HepG2 (cell line): ENCODE data around the gene PGAP3. TPM values are rescaled to one million over a fixed set of nuclear protein-coding genes. Genes with fewer than 3 reads are reported as not detected.
"Not testable (repeated sequence)": the region's sequence is repeated elsewhere in the genome, so short reads cannot be mapped to it uniquely, and the experiment has no call there.

Source experiments
- ATAC-seq: fragments of 200-7000 bp; cut with Tn5 transposase; 3 replicates; pipeline ENCODE4 v1.9.1; 2020; ENCODE audit warnings: mild to moderate bottlenecking, moderate library complexity
- BruUV-seq: library from RNA; stranded (reverse); fragments of 400-500 nt; replicated peaks from 2 replicates; lab custom pipeline; 2021; lab: Mats Ljungman, UMichigan
- CTCF ChIA-PET: fragments of 300-600 bp; formaldehyde crosslinking; extraction: SDS; loops from one replicate; lab custom pipeline; 2021; ENCODE audit warnings: low total read pairs, inconsistent platforms, low intra/inter-chr PET ratio; lab: Yijun Ruan, JAX
- POLR2A ChIA-PET: fragments of 350-600 bp; sonication (Branson Sonifier 250); formaldehyde crosslinking; loops from one replicate; lab custom pipeline; 2020; ENCODE audit warnings: antibody characterized with exemption, inconsistent platforms; lab: Yijun Ruan, JAX
- DNase-seq: peaks from one replicate; pipeline ENCODE4 v3.0.0-alpha.2; 2015; ENCODE audit warnings: low spot score
- FAIRE-seq: peaks from 3 replicates; lab custom pipeline; 2011; peaks lifted over from hg19 to GRCh38; lab: Jason Lieb, UNC
- H2AFZ ChIP-seq: one replicate; pipeline ENCODE4 v1.6.1; 2011; ENCODE audit warnings: low read length, inconsistent platforms
- H3K27ac ChIP-seq: fragments of 300-600 bp; 3 replicates; pipeline ENCODE4 v1.8.0; 2011; ENCODE audit warnings: mixed run types, mild to moderate bottlenecking, mixed read lengths, low read length, inconsistent platforms; ENCODE audit not compliant: insufficient read depth; ENCODE audit errors: extremely low read length
- H3K27me3 ChIP-seq, 2 experiments: fragments of 200-600 bp in 1 of 2; 2 replicates in 1 of 2; 3 replicates in 1 of 2; pipeline versions ENCODE4 v1.6.0 to v1.8.0; 2011; ENCODE audit warnings: low read length in 2 of 2, mild to moderate bottlenecking in 2 of 2, moderate library complexity in 2 of 2, inconsistent platforms in 1 of 2; ENCODE audit not compliant: insufficient read depth in 2 of 2, control insufficient read depth in 1 of 2
- H3K36me3 ChIP-seq, 2 experiments: fragments of 200-600 bp in 1 of 2; replicated peaks in 1 of 2; 2 replicates in 1 of 2; 3 replicates in 1 of 2; pipeline versions ENCODE4 v1.5.1 to v1.8.0; 2011; ENCODE audit warnings: low read length in 2 of 2, inconsistent platforms in 1 of 2; ENCODE audit not compliant: insufficient read depth in 2 of 2, control insufficient read depth in 1 of 2
- H3K4me1 ChIP-seq: 2 replicates; pipeline ENCODE4 v1.5.1; 2012; ENCODE audit warnings: low read length, inconsistent platforms; ENCODE audit not compliant: insufficient read depth
- H3K4me2 ChIP-seq: 2 replicates; pipeline ENCODE4 v1.6.0; 2011; ENCODE audit warnings: low read depth, low read length, inconsistent platforms
- H3K4me3 ChIP-seq, 3 experiments: fragments of 200-600 bp in 1 of 3; sonication (generic), shearing (Covaris generic) in 1 of 3; replicated peaks in 1 of 3; 2 replicates each; pipeline ENCODE4 v1.5.1; 2011 to 2016; ENCODE audit warnings: low read length in 3 of 3, inconsistent platforms in 2 of 3, low read depth in 2 of 3, mild to moderate bottlenecking in 2 of 3, control low read depth in 1 of 3, mixed read lengths in 1 of 3; ENCODE audit not compliant: insufficient read depth in 1 of 3
- H3K79me2 ChIP-seq: one replicate; pipeline ENCODE4 v1.6.1; 2011; ENCODE audit warnings: low read length, inconsistent platforms; ENCODE audit not compliant: insufficient read depth
- H3K9ac ChIP-seq: 2 replicates; pipeline ENCODE4 v1.6.0; 2011; ENCODE audit warnings: mild to moderate bottlenecking, low read depth, low read length, inconsistent platforms; ENCODE audit not compliant: insufficient read depth
- H3K9me3 ChIP-seq: 2 replicates; pipeline ENCODE4 v1.5.1; 2012; ENCODE audit warnings: mild to moderate bottlenecking, low read length
- H4K20me1 ChIP-seq: 2 replicates; pipeline ENCODE4 v1.6.0; 2011; ENCODE audit warnings: inconsistent platforms, mild to moderate bottlenecking, low read length, moderate library complexity; ENCODE audit not compliant: insufficient read depth
- FOSL2 ChIP-seq: sonication (generic); formaldehyde crosslinking; IDR thresholded peaks from 2 replicates; pipeline ENCODE4 v1.4.0; 2020; ENCODE audit warnings: missing genetic modification reagents
- POLR2A ChIP-seq, 2 experiments: IDR thresholded peaks; 2 replicates each; pipeline ENCODE4 v1.6.1; 2011; ENCODE audit warnings: low read depth in 2 of 2, low read length in 2 of 2, mild to moderate bottlenecking in 1 of 2, moderate library complexity in 1 of 2; ENCODE audit not compliant: insufficient read depth in 1 of 2
- PTBP1 ChIP-seq: fragments of 200-400 bp; formaldehyde crosslinking; IDR thresholded peaks from 2 replicates; pipeline ENCODE4 v1.6.1; 2018; ENCODE audit warnings: low read length, low read depth; ENCODE audit not compliant: poor library complexity, severe bottlenecking
- ZNF160 ChIP-seq: sonication (generic); formaldehyde crosslinking; IDR thresholded peaks from 2 replicates; pipeline ENCODE4 v1.8.0; 2022; ENCODE audit warnings: mild to moderate bottlenecking, inconsistent platforms, missing genetic modification reagents
- ZNF713 ChIP-seq: sonication (generic); formaldehyde crosslinking; IDR thresholded peaks from 2 replicates; pipeline ENCODE4 v1.4.0; 2020; ENCODE audit warnings: mild to moderate bottlenecking, missing genetic modification reagents
- ZSCAN21 ChIP-seq: sonication (generic); formaldehyde crosslinking; IDR thresholded peaks from 2 replicates; pipeline ENCODE4 v1.8.0; 2022; ENCODE audit warnings: mild to moderate bottlenecking, missing genetic modification reagents, moderate library complexity, borderline replicate concordance
- WGBS: methylation state at CpG from one replicate; pipeline ENCODE4 v1.1.6; 2017; ENCODE audit warnings: low lambda C conversion rate; 5-methylcytosine and 5-hydroxymethylcytosine counted together
- in situ Hi-C: cut with HindIII; loops from 2 replicates; pipeline ENCODE4 v1.10.0; 2017; ENCODE audit warnings: low pct_unique_long_range_greater_than_20kb; ENCODE audit not compliant: extremely low pct_ligation_motif_present
- intact Hi-C: fragments of 100-400 bp; cut with micrococcal nuclease; formaldehyde crosslinking; loops from one replicate; pipeline ENCODE4 v1.10.0; 2022; ENCODE audit not compliant: unreplicated experiment
- polyA plus RNA-seq, 8 experiments: library from polyadenylated mRNA; depleted of rRNA in 3 of 8; stranded (reverse) in 7 of 8; unstranded in 1 of 8; fragments of >200 nt; fragmentation: Illumina TruSeq in 4 of 8; extraction: Trizol in 4 of 8; gene quantifications; 2 replicates each; pipeline versions ENCODE4 v1.2.1 to v1.2.3, GENCODE V29; 2011 to 2016; ENCODE audit warnings: low read depth in 4 of 8, missing spikeins in 1 of 8, mixed read lengths in 1 of 8; ENCODE audit not compliant: insufficient read depth in 1 of 8
- total RNA-seq, 5 experiments: library from RNA; depleted of rRNA; stranded (reverse); fragments of >200 nt; fragmentation: Illumina TruSeq; extraction: Trizol; gene quantifications; 2 replicates each; pipeline ENCODE4 v1.2.3, GENCODE V29; 2016; ENCODE audit warnings: low read depth in 1 of 5
- TF ChIP-seq, protein P1 (sequence below): sonication (generic); formaldehyde crosslinking; IDR thresholded peaks from 2 replicates; pipeline ENCODE4 v1.8.1; 2023; ENCODE audit warnings: missing genetic modification reagents, mild to moderate bottlenecking, borderline replicate concordance
- TF ChIP-seq, protein P2 (sequence below): sonication (generic); formaldehyde crosslinking; IDR thresholded peaks from 2 replicates; pipeline ENCODE4 v1.4.0; 2020; ENCODE audit warnings: missing genetic modification reagents

The PGAP3 gene
- total and polyA plus RNA-seq, 2 of the 13 experiments (the other 11 are each of a cell fraction or from before 2014, with no cell fraction given) = 11.9 to 14.6 TPM

DNA sequence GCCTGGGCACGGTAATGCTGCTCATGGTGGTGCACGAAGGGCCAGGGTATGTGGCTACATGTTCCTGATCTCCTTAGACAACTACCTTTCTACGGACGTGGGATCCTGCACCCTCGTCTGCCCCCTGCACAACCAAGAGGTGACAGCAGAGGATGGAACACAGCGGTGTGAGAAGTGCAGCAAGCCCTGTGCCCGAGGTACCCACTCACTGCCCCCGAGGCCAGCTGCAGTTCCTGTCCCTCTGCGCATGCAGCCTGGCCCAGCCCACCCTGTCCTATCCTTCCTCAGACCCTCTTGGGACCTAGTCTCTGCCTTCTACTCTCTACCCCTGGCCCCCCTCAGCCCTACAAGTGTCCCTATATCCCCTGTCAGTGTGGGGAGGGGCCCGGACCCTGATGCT, 24.0 kb upstream of the PGAP3 start:
- 95% methylated on average over 10 of the region's 10 CpGs for WGBS
- Histone ChIP-seq H3K36me3 (peaks cover 56 to 90% of the 10 kb centered on the region in 2 experiments), H3K4me3 (no peak overlapping the region), H3K27me3 (no peaks in the 10 kb centered on the region), H4K20me1 (no peaks in the 10 kb centered on the region), H3K79me2 (no peaks in the 10 kb centered on the region), H2AFZ (no peak overlapping the region), H3K4me2 (no peak overlapping the region), H3K4me1 (no peaks in the 10 kb centered on the region), H3K9ac (no peak overlapping the region), H3K27ac (no peak overlapping the region), H3K9me3 (no peaks in the 10 kb centered on the region)
- CTCF ChIA-PET = no interaction called here
- DNase-seq (no peak), FAIRE-seq (no peak), ATAC-seq (no peak)
- intact Hi-C loops (no loop called here), in situ Hi-C loops (no loop called here)
- no peak for TF ChIP-seq PTBP1
- TF ChIP-seq POLR2A (IDR thresholded peaks at IDR 0.05; ENCODE audit: insufficient read depth in 1 of 2, low read depth in 2 of 2, low read length in 2 of 2) = 0 out of 4 replicates have a peak, but pooled peaks of 1 of the 2 experiments have one; percentile 7
- TF ChIP-seq ZNF160 (CRISPR knock-in tag) = no peak
- TF ChIP-seq, protein P1, sequence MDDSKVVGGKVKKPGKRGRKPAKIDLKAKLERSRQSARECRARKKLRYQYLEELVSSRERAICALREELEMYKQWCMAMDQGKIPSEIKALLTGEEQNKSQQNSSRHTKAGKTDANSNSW = no peak
- TF ChIP-seq ZNF713 = no peak
- no peak for TF ChIP-seq FOSL2 (CRISPR knock-in tag)
- TF ChIP-seq, protein P2, sequence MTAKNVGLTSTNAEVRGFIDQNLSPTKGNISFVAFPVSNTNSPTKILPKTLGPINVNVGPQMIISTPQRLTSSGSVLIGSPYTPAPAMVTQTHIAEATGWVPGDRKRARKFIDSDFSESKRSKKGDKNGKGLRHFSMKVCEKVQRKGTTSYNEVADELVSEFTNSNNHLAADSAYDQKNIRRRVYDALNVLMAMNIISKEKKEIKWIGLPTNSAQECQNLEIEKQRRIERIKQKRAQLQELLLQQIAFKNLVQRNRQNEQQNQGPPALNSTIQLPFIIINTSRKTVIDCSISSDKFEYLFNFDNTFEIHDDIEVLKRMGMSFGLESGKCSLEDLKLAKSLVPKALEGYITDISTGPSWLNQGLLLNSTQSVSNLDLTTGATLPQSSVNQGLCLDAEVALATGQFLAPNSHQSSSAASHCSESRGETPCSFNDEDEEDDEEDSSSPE (CRISPR knock-in tag) = no peak
- TF ChIP-seq ZSCAN21 (CRISPR knock-in tag) = no peak
- POLR2A ChIA-PET = interaction anchor here (1.7 kb wide), 1 partner anchor 16 kb away, joined by 8 read pairs; no protein-coding TSS in a partner anchor
- no TSS peak for BruUV-seq

DNA sequence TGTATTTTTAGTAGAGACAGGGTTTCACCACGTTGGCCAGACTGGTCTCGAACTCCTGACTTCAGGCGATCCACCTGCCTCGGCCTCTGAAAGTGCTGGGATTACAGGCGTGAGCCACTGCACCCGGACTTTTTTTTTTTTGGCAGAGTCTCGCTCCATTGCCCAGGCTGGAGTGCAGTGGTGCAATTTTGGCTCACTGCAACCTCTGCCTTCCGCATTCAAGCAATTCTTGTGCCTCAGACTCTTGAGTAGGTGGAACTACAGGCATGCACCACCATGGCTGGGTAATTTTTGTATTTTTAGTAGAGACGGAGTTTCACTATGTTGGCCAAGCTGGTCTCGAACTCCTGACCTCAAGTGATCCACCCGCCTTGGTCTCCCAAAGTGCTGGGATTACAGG, 23.2 kb upstream of the PGAP3 start:
- H3K9ac ChIP-seq, DNase-seq, BruUV-seq, H3K4me1 ChIP-seq, H2AFZ ChIP-seq, in situ Hi-C loops, H3K27ac ChIP-seq, H3K4me2 ChIP-seq, H3K9me3 ChIP-seq, H4K20me1 ChIP-seq, H3K79me2 ChIP-seq, H3K27me3 ChIP-seq, ATAC-seq, CTCF ChIA-PET, FAIRE-seq, H3K4me3 ChIP-seq, intact Hi-C loops: not testable (repeated sequence)
- POLR2A ChIA-PET = interaction anchor here (1.1 to 1.7 kb wide), 3 partner anchors 15 to 18 kb away, joined by 3 to 8 read pairs (median 3); no protein-coding TSS in a partner anchor
- 97% methylated on average over 11 of the region's 11 CpGs for WGBS
- peaks cover 55 to 88% of the 10 kb centered on the region in 2 experiments for H3K36me3 ChIP-seq
